SU-DHL-6 (cell line): Measurements from ENCODE around the gene SDC4.

ENCODE experiments used
- H2AFZ ChIP-seq: fragments of 200-600 bp; sonication (generic); 2 replicates; pipeline ENCODE4 v1.6.1; 2014; ENCODE audit warnings: low read depth, mild to moderate bottlenecking, moderate library complexity, mixed read lengths, antibody characterized with exemption, low read length; ENCODE audit not compliant: severe bottlenecking
- H3F3A ChIP-seq: fragments of 200-600 bp; shearing (Covaris generic); 2 replicates; pipeline ENCODE4 v1.6.0; 2016; ENCODE audit warnings: antibody characterized with exemption, mild to moderate bottlenecking; ENCODE audit not compliant: insufficient read depth
- H3K27ac ChIP-seq: fragments of 200-600 bp; sonication (generic); 2 replicates; pipeline ENCODE4 v1.5.1; 2016; ENCODE audit warnings: low read depth, mild to moderate bottlenecking, low read length, moderate library complexity, mixed read lengths
- H3K27me3 ChIP-seq: fragments of 200-600 bp; sonication (generic), shearing (Covaris generic); 2 replicates; pipeline ENCODE4 v1.6.0; 2014; ENCODE audit warnings: mild to moderate bottlenecking, low read length
- H3K36me3 ChIP-seq: fragments of 200-600 bp; sonication (generic); 2 replicates; pipeline ENCODE4 v1.6.1; 2014; ENCODE audit warnings: mild to moderate bottlenecking, low read length, mixed read lengths
- H3K4me2 ChIP-seq: fragments of 300-600, 200-600 bp; shearing (Covaris generic), sonication (generic); 2 replicates; pipeline ENCODE4 v1.6.0; 2014; ENCODE audit warnings: low read length, low read depth, mild to moderate bottlenecking; ENCODE audit not compliant: poor library complexity, severe bottlenecking
- H3K4me3 ChIP-seq: fragments of 200-600 bp; sonication (generic); 2 replicates; pipeline ENCODE4 v1.5.1; 2014; ENCODE audit warnings: antibody characterized with exemption, low read length, mild to moderate bottlenecking, mixed read lengths; ENCODE audit not compliant: insufficient read depth, poor library complexity, severe bottlenecking
- H3K79me2 ChIP-seq: fragments of 200-600 bp; sonication (generic); 2 replicates; pipeline ENCODE4 v1.6.1; 2014; ENCODE audit warnings: mild to moderate bottlenecking, low read length, moderate library complexity; ENCODE audit not compliant: insufficient read depth
- H3K9ac ChIP-seq: fragments of 200-600 bp; sonication (generic); 2 replicates; pipeline ENCODE4 v1.7.0; 2014; ENCODE audit warnings: mild to moderate bottlenecking, low read length
- H3K9me2 ChIP-seq: fragments of 200-600 bp; sonication (generic); replicated peaks from 2 replicates; pipeline ENCODE4 v1.6.1; 2014; ENCODE audit warnings: low read length; ENCODE audit not compliant: insufficient read depth
- H3K9me3 ChIP-seq: fragments of 200-600 bp; sonication (generic); 2 replicates; pipeline ENCODE4 v1.6.1; 2014; ENCODE audit warnings: low read length, mixed read lengths; ENCODE audit not compliant: insufficient read depth
- H4K20me1 ChIP-seq: fragments of 200-600 bp; sonication (generic); 2 replicates; pipeline ENCODE4 v1.6.1; 2014; ENCODE audit warnings: low read depth, mild to moderate bottlenecking, antibody characterized with exemption, low read length, moderate library complexity, mixed read lengths
- EZH2phosphoT487 ChIP-seq: fragments of 200-600 bp; sonication (generic), shearing (Covaris generic); conservative IDR thresholded peaks from 2 replicates; pipeline ENCODE4 v1.6.1; 2018; ENCODE audit warnings: mild to moderate bottlenecking, antibody characterized with exemption, low read length, moderate library complexity, mixed read lengths
- TF ChIP-seq, protein P1 (sequence below): fragments of 200-600 bp; sonication (generic); IDR thresholded peaks from one replicate; pipeline ENCODE4 v1.5.1; 2017; ENCODE audit warnings: antibody characterized with exemption, mild to moderate bottlenecking, low read length, moderate library complexity; ENCODE audit not compliant: insufficient read depth, poor library complexity, severe bottlenecking

The SDC4 gene

DNA sequence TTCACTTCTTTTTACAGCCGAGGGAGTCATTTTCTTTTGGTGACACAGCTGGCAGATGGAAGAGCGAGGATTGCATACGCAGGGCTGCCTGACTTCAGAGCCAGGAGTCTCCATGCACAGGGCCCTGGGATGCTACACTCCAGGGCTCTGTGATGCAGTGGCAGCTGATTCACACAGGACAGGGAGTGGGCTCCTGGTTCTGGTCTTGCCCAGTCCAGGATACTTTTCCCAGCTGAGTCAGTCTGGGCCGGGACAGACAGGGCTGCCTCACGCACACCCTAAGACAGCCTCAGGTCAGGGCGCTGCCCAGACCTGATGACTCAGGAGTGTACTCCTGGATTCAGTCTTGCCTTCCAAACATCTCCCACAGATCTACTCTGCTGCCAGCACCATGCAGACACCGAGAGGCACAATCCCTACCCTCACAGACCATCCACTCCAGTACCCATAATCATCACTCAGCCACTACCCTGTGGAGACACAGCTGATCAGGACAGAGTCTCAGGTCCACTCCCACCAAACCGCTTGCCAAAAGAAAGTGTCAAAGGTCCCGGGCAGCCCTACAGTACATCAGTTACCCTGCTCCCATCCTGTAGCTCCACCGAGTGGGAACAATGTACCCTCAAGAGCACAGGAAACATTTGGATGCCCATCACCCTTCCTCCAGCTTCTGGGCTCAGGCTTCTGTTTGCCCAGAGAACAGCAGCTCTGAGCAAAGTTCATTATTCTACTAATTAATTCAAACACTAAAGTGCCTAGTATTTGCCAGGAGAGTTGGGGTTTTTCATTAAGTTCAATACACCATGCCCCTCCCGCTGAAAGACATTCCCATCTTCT, 11.5 kb downstream of the SDC4 start:
- H3K27me3 ChIP-seq = no peaks in the 10 kb centered on the region
- H3K79me2 ChIP-seq = no peaks in the 10 kb centered on the region
- no peak overlapping the region for H3K4me3 ChIP-seq
- no peaks in the 10 kb centered on the region for H3K9me2 ChIP-seq
- H3K36me3 ChIP-seq = no peaks in the 10 kb centered on the region
- H2AFZ ChIP-seq = no peak overlapping the region
- TF ChIP-seq EZH2phosphoT487 = no peak
- TF ChIP-seq, protein P1, sequence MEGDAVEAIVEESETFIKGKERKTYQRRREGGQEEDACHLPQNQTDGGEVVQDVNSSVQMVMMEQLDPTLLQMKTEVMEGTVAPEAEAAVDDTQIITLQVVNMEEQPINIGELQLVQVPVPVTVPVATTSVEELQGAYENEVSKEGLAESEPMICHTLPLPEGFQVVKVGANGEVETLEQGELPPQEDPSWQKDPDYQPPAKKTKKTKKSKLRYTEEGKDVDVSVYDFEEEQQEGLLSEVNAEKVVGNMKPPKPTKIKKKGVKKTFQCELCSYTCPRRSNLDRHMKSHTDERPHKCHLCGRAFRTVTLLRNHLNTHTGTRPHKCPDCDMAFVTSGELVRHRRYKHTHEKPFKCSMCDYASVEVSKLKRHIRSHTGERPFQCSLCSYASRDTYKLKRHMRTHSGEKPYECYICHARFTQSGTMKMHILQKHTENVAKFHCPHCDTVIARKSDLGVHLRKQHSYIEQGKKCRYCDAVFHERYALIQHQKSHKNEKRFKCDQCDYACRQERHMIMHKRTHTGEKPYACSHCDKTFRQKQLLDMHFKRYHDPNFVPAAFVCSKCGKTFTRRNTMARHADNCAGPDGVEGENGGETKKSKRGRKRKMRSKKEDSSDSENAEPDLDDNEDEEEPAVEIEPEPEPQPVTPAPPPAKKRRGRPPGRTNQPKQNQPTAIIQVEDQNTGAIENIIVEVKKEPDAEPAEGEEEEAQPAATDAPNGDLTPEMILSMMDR = no peak
- no peak overlapping the region for H3K27ac ChIP-seq
- H4K20me1 ChIP-seq = no peaks in the 10 kb centered on the region
- H3K9ac ChIP-seq = no peak overlapping the region
- no peaks in the 10 kb centered on the region for H3K9me3 ChIP-seq
- H3K4me2 ChIP-seq = no peak overlapping the region
- no peaks in the 10 kb centered on the region for H3F3A ChIP-seq

DNA sequence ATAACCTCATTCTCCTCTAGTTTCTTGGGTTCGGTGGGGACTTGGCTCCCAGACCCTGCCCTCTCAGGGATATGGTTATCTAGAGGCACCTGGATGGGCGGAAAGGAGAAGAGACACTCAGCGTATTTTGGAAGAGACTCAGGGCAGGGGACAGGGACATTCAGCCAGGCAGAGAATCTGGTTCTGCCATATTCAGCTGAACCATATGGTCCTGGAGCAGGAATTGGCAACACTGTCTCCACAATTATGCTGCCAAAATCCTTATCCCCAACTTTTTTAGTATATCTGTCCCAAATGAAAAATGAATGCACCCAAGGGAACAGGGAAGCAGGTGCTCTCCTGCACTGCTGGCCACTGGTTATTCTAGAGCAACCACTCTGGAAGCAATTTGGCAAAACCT, 17.7 kb downstream of the SDC4 start:
- Histone ChIP-seq H3K36me3 (no peaks in the 10 kb centered on the region), H2AFZ (no peak overlapping the region), H3K9me2 (no peaks in the 10 kb centered on the region), H3K27ac (no peak overlapping the region), H3K4me3 (no peak overlapping the region), H3K4me2 (no peak overlapping the region), H3K79me2 (no peaks in the 10 kb centered on the region), H4K20me1 (no peaks in the 10 kb centered on the region), H3F3A (no peaks in the 10 kb centered on the region), H3K9me3 (no peaks in the 10 kb centered on the region), H3K9ac (no peak overlapping the region), H3K27me3 (no peaks in the 10 kb centered on the region)
- no peak for TF ChIP-seq EZH2phosphoT487
- TF ChIP-seq, protein P1 = no peak

DNA sequence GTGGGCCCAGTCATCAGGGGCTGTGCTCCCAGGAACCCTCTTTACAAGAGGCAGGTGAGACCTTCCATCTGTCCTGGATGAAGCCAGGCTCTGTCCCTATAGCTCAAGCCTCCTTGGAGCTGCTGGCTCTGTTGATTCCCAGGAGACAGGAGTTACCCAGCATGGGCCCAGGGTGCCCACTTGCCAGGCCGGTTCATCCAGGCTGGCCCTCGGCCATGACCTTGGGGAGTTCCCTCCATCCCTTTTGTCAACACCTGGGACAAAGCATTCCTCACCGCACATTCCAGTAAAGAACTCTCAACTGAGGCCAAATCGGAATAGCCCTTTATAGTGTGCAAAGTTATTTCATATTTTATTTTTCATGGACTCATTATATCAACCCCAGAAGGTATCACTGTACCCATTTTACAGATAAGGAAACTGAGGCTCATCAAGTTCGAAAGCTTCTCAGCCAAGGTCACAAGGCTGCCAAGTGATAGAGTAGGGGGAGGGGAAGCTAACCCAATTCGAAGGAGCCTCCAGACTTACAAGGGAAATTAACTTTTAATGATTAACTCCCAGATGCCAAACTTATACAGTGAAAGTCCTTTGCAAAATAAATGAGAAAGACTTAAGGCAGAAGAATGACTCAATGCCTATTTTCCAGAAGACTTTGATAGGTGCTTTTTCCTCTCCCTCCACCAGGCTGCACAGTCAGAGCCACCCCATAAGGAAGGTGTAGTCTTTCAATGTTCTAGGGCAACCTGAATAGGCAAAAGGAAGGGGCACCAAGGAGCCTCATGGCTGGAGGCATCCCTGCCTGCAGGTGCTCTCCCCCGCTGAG, 18.5 kb downstream of the SDC4 start:
- Histone ChIP-seq H3F3A (no peaks in the 10 kb centered on the region), H4K20me1 (no peaks in the 10 kb centered on the region), H3K4me3 (no peak overlapping the region), H3K9me2 (no peaks in the 10 kb centered on the region), H3K4me2 (no peak overlapping the region), H3K9ac (no peak overlapping the region), H3K27me3 (no peaks in the 10 kb centered on the region), H3K36me3 (no peaks in the 10 kb centered on the region), H3K27ac (no peak overlapping the region), H3K79me2 (no peaks in the 10 kb centered on the region), H3K9me3 (no peaks in the 10 kb centered on the region), H2AFZ (no peak overlapping the region)
- TF ChIP-seq, protein P1 = no peak
- no peak for TF ChIP-seq EZH2phosphoT487
